HG03575 (cell line): ENCODE measurements around the gene WDR82.

Source experiments
- ATAC-seq: cut with Tn5 transposase; IDR thresholded peaks from one replicate; pipeline ENCODE4 v1.9.1; 2021; ENCODE audit not compliant: unreplicated experiment, insufficient number of reproducible peaks, low FRiP score; ENCODE audit errors: extremely low read depth

The WDR82 gene

DNA sequence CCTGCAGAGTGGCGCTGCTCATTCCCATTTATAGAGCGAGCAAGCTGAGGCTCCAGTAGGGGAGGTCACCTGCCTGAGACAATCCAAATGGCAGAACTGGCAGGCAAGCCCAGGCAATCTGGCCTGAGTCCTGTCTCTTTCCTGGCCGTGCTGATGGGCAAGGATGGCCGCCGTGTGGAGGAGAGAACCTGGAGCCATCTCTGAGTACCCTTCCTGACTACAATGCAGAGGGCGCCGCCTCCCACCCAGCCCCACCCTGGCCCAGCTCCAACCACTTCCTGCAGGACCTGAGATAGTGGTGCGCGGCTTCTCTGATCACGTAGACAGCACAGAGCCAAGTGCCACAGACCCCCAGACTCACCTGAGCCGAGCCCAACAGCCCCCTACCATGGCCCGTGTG is 60.0 kb downstream of the WDR82 start:
- ATAC-seq = no peak

DNA sequence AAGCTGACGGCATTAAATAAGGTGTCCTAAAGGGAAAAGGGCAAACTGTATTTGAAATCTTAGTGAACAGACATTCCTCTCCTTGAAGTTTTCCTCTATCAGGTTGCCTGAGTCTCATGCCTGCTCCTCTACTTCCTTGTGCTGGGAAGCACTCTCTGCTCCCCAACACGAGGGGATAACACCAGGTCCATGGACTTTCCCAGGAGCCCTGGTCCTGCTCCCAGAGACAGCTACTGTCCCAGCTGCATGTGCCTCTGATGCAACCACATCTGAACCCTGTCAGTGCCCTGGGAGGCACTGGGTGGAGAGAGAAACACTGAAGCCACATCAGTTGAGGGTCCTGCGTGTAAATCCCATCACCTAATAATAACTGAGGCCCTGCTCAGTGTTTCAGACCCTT is 60.4 kb downstream of the WDR82 start:
- no peak for ATAC-seq

GRCh38 chr3:52217409-52217805 is 61.0 kb downstream of the WDR82 start:
- ATAC-seq = no peak

DNA sequence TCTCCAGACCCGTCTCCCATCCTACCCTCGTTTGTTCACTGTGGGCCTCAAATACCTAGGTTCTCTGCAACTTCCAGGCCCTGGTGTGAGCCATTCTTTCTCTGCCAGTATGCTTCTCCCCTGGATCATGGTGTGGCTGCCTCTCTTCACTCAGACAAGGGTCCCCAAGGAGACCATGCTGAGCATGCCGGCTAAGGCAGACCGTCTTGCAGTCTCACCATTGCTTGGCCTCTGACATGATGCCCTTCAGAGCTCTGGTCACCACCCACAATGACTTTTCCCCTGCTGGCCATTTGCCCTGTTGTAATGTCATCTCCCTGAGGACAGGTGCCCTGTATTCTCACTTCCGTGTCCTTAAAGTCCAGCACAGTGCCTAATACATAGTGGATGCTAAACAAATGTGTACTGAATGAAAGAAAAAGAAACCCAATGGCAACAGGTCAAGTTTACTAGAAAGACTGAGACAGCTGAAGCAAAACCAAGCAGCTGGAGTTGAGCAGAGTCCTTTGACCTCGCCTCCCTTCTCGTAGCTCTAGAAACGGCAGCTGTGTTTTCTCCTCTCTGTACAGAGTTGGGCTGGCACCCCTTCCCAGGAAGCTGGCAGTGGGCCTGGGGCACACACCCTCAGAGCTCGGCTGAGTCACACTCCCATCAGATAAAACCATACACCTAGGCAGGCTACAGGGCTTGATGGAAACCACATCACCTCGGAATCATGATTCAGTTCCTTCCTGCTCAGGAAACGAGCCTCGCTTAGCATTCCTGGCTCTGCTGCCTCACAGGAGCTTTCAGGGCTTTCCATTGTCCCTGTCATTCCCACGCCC is 61.7 kb downstream of the WDR82 start:
- no peak for ATAC-seq

GRCh38 chr3:52215351-52215750 is 63.1 kb downstream of the WDR82 start:
- ATAC-seq = no peak

DNA sequence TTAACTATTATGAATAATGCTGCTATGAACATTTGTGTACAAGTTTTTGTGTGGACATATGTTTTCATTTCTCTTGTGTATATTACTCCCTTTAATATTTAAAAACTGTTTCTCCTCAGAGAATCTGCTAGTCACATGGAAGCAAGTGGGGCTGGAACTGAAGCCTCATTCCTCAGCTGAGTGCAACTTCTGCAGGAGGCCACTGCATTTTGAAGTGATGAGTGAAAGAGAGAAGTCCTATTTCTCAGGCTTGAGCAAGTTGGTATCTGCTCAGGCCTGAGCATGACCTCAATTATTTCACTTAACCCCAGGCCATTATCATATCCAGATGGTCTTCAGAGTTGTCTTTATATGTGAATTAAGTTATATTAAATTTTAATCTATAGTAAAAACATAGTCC is 64.5 kb downstream of the WDR82 start:
- ATAC-seq = no peak

DNA sequence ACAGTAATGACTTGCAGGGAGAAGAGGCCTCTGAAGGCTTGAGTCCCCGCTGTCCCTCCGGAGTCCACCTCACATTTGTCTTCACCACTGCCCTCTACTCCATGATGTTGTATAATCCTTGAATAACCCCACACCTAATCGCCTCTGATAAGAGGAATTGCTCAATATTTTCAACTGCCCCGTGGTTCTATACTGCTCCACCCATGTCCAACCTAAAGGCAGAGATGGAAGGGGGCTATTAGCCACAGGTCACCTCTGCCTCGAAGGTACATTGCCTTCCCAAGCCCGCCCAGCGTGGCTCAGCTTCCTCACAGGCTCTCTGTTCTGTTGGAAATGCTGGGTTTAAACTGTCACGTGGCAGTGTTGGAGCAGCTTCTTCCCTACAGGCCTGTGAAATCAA is 65.4 kb downstream of the WDR82 start:
- no peak for ATAC-seq

GRCh38 chr3:52211268-52211891 is 67.1 kb downstream of the WDR82 start:
- ATAC-seq = no peak

- ATAC-seq = no peak
Observed at GRCh38 chr3:52210550-52211046, 67.9 kb downstream of the WDR82 start.

- ATAC-seq = no peak
Observed at GRCh38 chr3:52210037-52210436, 68.4 kb downstream of the WDR82 start.

DNA sequence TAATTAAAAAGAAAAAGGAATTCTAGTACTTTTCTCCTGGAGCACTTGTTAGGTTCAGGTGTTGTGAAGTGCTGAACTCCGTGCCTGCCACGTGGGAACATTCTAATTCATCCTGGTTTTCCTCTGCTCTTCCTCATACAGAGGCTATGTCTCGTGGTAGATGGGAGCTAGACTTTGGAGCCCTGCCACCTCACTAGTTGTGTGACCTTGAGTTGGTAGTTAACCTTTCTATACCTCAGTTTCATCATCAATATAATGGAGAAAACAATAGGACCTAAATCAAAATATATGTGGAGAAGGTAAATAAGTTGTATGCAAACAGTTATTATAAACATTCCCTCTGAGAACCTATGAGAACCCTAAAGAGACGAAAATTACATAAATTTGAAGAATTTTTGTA is 69.9 kb downstream of the WDR82 start:
- no peak for ATAC-seq

DNA sequence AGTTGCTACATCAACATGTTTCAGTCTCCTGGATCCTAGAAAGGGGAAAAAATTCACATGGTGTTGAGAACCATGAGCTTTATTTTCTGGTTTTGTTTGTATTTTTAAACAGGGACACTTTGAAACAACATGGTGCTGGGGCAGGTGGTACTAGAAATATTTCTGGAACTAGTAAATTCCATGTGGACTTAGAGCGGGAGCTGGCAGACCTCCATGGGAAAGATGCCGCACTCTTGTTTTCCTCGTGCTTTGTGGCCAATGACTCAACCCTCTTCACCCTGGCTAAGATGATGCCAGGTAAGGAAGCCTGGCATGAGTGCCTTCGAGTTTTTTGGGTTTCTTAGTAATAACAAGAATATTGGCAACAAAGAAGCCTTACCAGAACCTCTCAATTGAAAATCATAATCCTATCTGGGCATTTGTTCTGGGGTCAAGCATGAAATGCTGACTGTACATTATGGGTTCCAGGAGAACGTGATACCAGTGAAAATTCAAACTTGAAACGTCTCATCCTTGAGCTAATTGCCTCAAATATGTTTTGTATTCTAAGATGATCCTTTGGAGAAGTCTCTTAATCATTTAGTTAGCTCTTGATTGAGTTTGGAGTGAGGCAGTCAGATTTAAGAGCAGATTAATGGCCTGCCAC is 72.6 kb downstream of the WDR82 start:
- no peak for ATAC-seq
